ENCODE data around the gene ITPKB.

The ITPKB gene

DNA sequence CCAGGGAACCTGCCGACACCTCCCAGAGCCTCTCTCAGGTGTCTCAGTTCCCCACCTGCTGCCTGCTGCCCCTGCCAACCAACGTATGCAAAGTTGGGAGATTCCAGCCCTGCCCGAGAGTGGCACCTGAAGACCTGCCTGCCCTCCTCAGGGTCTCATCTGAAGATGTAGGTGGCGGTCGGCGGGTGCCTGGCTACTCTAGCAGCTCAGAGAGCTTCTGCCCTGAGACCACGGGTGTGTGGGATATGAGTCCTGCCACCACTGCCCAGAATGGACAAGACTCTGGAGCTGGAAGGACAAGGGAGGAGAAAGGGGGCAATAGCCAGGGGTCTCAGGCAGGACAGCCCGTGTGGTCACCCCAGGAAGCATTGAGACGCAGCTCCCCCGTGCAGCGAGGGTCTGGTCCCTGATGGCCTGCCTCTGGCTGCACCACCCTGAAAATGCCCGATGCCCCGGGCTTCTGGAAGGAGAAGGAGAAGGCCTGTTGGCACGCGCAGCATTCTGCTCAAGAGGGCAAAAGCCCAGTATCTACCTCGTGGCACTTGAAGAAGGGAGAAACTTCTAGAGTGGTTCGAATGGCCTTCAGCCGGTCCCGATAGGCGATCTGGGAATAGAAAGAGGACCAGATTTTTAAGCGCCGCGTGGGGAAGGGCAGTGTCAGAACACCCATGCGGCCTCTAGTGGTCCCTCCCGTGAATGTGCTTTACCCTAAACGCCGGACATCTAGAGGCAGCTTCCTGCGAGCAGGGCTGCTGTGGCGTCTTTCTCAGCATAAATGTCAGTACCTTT lies 101.7 kb downstream of the ITPKB start:
- TF ChIP-seq, protein P1, sequence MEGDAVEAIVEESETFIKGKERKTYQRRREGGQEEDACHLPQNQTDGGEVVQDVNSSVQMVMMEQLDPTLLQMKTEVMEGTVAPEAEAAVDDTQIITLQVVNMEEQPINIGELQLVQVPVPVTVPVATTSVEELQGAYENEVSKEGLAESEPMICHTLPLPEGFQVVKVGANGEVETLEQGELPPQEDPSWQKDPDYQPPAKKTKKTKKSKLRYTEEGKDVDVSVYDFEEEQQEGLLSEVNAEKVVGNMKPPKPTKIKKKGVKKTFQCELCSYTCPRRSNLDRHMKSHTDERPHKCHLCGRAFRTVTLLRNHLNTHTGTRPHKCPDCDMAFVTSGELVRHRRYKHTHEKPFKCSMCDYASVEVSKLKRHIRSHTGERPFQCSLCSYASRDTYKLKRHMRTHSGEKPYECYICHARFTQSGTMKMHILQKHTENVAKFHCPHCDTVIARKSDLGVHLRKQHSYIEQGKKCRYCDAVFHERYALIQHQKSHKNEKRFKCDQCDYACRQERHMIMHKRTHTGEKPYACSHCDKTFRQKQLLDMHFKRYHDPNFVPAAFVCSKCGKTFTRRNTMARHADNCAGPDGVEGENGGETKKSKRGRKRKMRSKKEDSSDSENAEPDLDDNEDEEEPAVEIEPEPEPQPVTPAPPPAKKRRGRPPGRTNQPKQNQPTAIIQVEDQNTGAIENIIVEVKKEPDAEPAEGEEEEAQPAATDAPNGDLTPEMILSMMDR (IDR thresholded peaks at IDR 0.05; ENCODE audit: insufficient read depth, missing control alignments) = no peak

DNA sequence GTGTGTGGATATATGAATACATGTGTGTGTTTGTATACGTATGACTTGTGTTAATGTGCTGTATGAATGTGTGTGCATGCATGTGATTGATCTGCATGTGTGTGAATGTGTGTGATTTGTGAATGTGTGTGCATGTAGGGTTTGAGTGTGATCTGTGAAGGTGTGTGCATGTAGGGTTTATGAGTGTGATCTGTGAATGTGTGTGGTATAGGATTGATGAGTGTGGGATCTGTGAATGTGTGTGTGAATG lies 102.3 kb downstream of the ITPKB start:
- FAIRE-seq = no peak
- TF ChIP-seq, protein P1 (IDR thresholded peaks at IDR 0.05; ENCODE audit: insufficient read depth, missing control alignments) = no peak
- DNase-seq (ENCODE audit: insufficient read length, low spot score) = no peak

More for the DNA sequence above, 101.7 kb downstream of the ITPKB start:
- no peak for DNase-seq (ENCODE audit: insufficient read length, low spot score)
- FAIRE-seq = no peak

DNA sequence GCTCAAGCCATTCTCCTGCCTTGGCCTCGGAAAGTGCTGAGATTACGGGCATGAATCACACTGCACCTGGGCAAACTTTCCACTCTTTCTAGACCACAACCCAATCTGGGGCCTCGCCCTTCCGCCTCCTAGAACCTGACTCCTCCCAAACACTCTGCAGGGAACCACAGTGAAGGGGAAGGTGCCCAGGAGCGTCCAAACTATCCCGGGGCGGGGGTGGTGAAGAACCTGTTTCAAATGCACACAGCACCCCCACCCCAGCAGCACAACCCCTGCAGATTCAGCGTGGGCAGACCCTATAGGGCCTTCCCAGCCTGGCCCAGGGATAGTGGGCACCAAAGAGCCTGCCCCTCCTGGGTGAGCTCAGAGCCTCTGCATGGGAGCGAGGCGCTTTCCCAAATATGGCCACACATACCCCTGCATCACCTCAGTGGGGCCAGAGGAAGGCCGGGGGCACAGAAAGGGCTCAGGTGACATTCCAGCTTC lies 103.6 kb downstream of the ITPKB start:
- TF ChIP-seq, protein P1 (IDR thresholded peaks at IDR 0.05; ENCODE audit: insufficient read depth, missing control alignments) = no peak
- DNase-seq (ENCODE audit: insufficient read length, low spot score) (no peak), FAIRE-seq (no peak)

DNA sequence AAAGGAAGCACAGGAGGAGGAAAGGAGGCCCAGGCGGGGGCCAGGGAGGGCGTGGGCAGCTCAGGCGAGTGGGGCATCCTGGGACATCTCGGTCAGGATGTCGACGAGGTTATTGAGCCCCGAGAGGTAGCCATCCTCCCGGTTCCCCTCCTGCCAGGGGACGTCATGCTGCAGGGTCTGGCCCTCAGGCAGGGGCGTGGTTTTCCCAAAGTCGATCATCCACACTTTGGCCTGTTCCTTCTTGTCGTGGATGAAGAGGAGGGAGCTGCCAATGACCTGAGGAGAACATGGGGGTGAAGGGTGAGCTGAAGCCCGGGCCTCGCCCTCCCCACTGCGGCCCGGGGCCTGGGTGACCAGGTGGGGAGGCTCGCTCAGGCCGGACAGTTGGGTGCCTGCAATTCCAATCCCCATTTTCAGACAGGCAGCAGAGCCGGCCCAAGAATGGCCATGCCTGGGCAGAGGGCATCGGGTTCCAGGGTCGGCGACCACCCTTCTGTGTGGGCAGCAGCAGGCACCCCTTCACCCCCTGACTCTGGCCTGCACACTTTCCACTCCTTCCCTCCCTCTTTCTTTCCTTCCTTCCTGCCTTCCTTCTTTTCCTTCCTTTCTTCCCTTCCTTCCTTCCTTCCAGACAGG lies 104.4 kb downstream of the ITPKB start:
- TF ChIP-seq, protein P1 (IDR thresholded peaks at IDR 0.05; ENCODE audit: insufficient read depth, missing control alignments) = no peak
- DNase-seq (ENCODE audit: insufficient read length, low spot score) (no peak), FAIRE-seq (no peak)

DNA sequence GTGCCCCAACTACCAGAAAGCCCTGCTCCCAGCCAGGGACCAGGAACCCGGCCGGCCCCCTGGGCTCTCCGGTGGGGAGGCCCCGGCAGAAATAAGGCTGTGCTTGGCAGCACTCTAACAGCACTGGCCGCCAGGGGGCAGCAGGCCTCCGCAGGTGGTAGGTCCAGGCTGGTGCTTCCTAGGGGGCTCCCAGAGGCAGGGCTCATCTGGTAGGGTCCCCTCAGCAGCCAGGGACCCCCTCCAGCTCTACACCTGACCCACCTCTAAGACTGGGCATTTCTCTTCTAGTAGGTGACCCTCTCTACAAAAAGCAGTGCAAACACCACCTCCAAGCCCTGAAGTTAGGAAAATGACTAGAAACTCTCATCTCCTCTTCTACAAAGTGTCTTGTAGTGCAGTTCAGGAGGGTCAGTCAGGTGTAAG lies 104.9 kb downstream of the ITPKB start:
- TF ChIP-seq, protein P1 (IDR thresholded peaks at IDR 0.05; ENCODE audit: insufficient read depth, missing control alignments) = peak; percentile 92
- DNase-seq (ENCODE audit: insufficient read length, low spot score) (peak; percentile 71), FAIRE-seq (no peak)

DNA sequence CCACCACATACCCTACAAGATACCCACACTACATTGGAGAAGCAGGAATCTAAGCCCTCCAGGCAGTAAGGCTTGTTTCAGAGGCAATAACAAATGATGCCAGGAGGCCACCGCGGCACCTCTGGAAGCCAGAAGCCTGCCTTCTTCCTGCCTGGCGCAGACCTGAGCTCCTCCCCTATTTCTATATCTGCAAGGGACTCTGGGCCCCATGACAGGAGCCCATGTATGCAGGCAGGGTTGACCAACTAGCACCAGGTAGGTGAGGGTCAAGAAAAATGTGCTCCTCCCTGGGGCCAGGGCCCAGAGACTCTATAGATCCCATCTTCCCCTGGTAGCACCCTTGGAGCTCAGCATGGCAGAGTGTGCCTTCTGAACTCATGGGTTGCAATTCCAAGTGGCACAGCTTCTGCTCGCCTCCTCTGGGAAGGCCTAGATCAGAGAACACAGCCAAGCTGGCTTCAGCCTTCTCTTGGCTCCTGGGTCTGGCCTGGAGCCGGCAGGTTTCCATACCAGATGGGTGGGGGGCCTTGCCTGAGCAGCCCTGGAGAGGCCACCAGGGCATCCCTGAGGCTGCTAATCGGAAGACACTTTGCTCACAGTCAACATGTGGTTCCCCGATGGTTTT lies 105.4 kb downstream of the ITPKB start:
- TF ChIP-seq, protein P1 (IDR thresholded peaks at IDR 0.05; ENCODE audit: insufficient read depth, missing control alignments) = no peak
- DNase-seq (ENCODE audit: insufficient read length, low spot score) (no peak), FAIRE-seq (no peak)

Measured in D721Med (cell line).